Measurements from ENCODE around the gene PF4V1.
"Not testable (repeated sequence)": the region's sequence is repeated elsewhere in the genome, so short reads cannot be mapped to it uniquely, and the experiment has no call there.

- not testable (repeated sequence) for TF ChIP-seq CTCF (IDR thresholded peaks at IDR 0.05; ENCODE audit: low read length); EZH2 (IDR thresholded peaks at IDR 0.05; ENCODE audit: borderline replicate concordance, low read length)
Observed at GRCh38 chr4:73899338-73899737, 46.2 kb downstream of the PF4V1 start.
